HepG2 (cell line): ENCODE measurements around the gene IFRD1. TPM values are rescaled to one million over a fixed set of nuclear protein-coding genes. Genes with fewer than 3 reads are reported as not detected.

Experiments
- ATAC-seq: fragments of 200-7000 bp; cut with Tn5 transposase; 3 replicates; pipeline ENCODE4 v1.9.1; 2020; ENCODE audit warnings: mild to moderate bottlenecking, moderate library complexity
- BruUV-seq: library from RNA; stranded (reverse); fragments of 400-500 nt; replicated peaks from 2 replicates; lab custom pipeline; 2021; lab: Mats Ljungman, UMichigan
- CTCF ChIA-PET: fragments of 300-600 bp; formaldehyde crosslinking; extraction: SDS; loops from one replicate; lab custom pipeline; 2021; ENCODE audit warnings: low total read pairs, inconsistent platforms, low intra/inter-chr PET ratio; lab: Yijun Ruan, JAX
- POLR2A ChIA-PET: fragments of 350-600 bp; sonication (Branson Sonifier 250); formaldehyde crosslinking; loops from one replicate; lab custom pipeline; 2020; ENCODE audit warnings: antibody characterized with exemption, inconsistent platforms; lab: Yijun Ruan, JAX
- DNase-seq: peaks from one replicate; pipeline ENCODE4 v3.0.0-alpha.2; 2015; ENCODE audit warnings: low spot score
- FAIRE-seq: peaks from 3 replicates; lab custom pipeline; 2011; peaks lifted over from hg19 to GRCh38; lab: Jason Lieb, UNC
- H2AFZ ChIP-seq: one replicate; pipeline ENCODE4 v1.6.1; 2011; ENCODE audit warnings: low read length, inconsistent platforms
- H3K27ac ChIP-seq: fragments of 300-600 bp; 3 replicates; pipeline ENCODE4 v1.8.0; 2011; ENCODE audit warnings: mixed run types, mild to moderate bottlenecking, mixed read lengths, low read length, inconsistent platforms; ENCODE audit not compliant: insufficient read depth; ENCODE audit errors: extremely low read length
- H3K27me3 ChIP-seq, 2 experiments: fragments of 200-600 bp in 1 of 2; 2 replicates in 1 of 2; 3 replicates in 1 of 2; pipeline versions ENCODE4 v1.6.0 to v1.8.0; 2011; ENCODE audit warnings: low read length in 2 of 2, mild to moderate bottlenecking in 2 of 2, moderate library complexity in 2 of 2, inconsistent platforms in 1 of 2; ENCODE audit not compliant: insufficient read depth in 2 of 2, control insufficient read depth in 1 of 2
- H3K36me3 ChIP-seq, 2 experiments: fragments of 200-600 bp in 1 of 2; replicated peaks in 1 of 2; 2 replicates in 1 of 2; 3 replicates in 1 of 2; pipeline versions ENCODE4 v1.5.1 to v1.8.0; 2011; ENCODE audit warnings: low read length in 2 of 2, inconsistent platforms in 1 of 2; ENCODE audit not compliant: insufficient read depth in 2 of 2, control insufficient read depth in 1 of 2
- H3K4me1 ChIP-seq: 2 replicates; pipeline ENCODE4 v1.5.1; 2012; ENCODE audit warnings: low read length, inconsistent platforms; ENCODE audit not compliant: insufficient read depth
- H3K4me2 ChIP-seq: 2 replicates; pipeline ENCODE4 v1.6.0; 2011; ENCODE audit warnings: low read depth, low read length, inconsistent platforms
- H3K4me3 ChIP-seq, 3 experiments: fragments of 200-600 bp in 1 of 3; sonication (generic), shearing (Covaris generic) in 1 of 3; replicated peaks in 1 of 3; 2 replicates each; pipeline ENCODE4 v1.5.1; 2011 to 2016; ENCODE audit warnings: low read length in 3 of 3, inconsistent platforms in 2 of 3, low read depth in 2 of 3, mild to moderate bottlenecking in 2 of 3, control low read depth in 1 of 3, mixed read lengths in 1 of 3; ENCODE audit not compliant: insufficient read depth in 1 of 3
- H3K79me2 ChIP-seq: one replicate; pipeline ENCODE4 v1.6.1; 2011; ENCODE audit warnings: low read length, inconsistent platforms; ENCODE audit not compliant: insufficient read depth
- H3K9ac ChIP-seq: 2 replicates; pipeline ENCODE4 v1.6.0; 2011; ENCODE audit warnings: mild to moderate bottlenecking, low read depth, low read length, inconsistent platforms; ENCODE audit not compliant: insufficient read depth
- H3K9me3 ChIP-seq: 2 replicates; pipeline ENCODE4 v1.5.1; 2012; ENCODE audit warnings: mild to moderate bottlenecking, low read length
- H4K20me1 ChIP-seq: 2 replicates; pipeline ENCODE4 v1.6.0; 2011; ENCODE audit warnings: inconsistent platforms, mild to moderate bottlenecking, low read length, moderate library complexity; ENCODE audit not compliant: insufficient read depth
- CREB1 ChIP-seq, 2 experiments: fragments of 450-650 bp in 1 of 2; IDR thresholded peaks; 2 replicates each; pipeline ENCODE4 v1.6.1; 2016 to 2017; ENCODE audit warnings: control low read depth in 1 of 2, mild to moderate bottlenecking in 1 of 2, missing compliant biosample characterization in 1 of 2, missing genetic modification characterization in 1 of 2
- PBX3 ChIP-seq: sonication (generic); formaldehyde crosslinking; IDR thresholded peaks from 2 replicates; pipeline ENCODE4 v1.8.1; 2023; ENCODE audit warnings: missing genetic modification reagents, inconsistent platforms, borderline replicate concordance
- SMAD9 ChIP-seq: sonication (generic); formaldehyde crosslinking; IDR thresholded peaks from 2 replicates; pipeline ENCODE4 v1.5.1; 2020; ENCODE audit warnings: mild to moderate bottlenecking, missing genetic modification reagents
- WGBS: methylation state at CpG from one replicate; pipeline ENCODE4 v1.1.6; 2017; ENCODE audit warnings: low lambda C conversion rate; 5-methylcytosine and 5-hydroxymethylcytosine counted together
- in situ Hi-C: cut with HindIII; loops from 2 replicates; pipeline ENCODE4 v1.10.0; 2017; ENCODE audit warnings: low pct_unique_long_range_greater_than_20kb; ENCODE audit not compliant: extremely low pct_ligation_motif_present
- intact Hi-C: fragments of 100-400 bp; cut with micrococcal nuclease; formaldehyde crosslinking; loops from one replicate; pipeline ENCODE4 v1.10.0; 2022; ENCODE audit not compliant: unreplicated experiment
- polyA plus RNA-seq, 8 experiments: library from polyadenylated mRNA; depleted of rRNA in 3 of 8; stranded (reverse) in 7 of 8; unstranded in 1 of 8; fragments of >200 nt; fragmentation: Illumina TruSeq in 4 of 8; extraction: Trizol in 4 of 8; gene quantifications; 2 replicates each; pipeline versions ENCODE4 v1.2.1 to v1.2.3, GENCODE V29; 2011 to 2016; ENCODE audit warnings: low read depth in 4 of 8, missing spikeins in 1 of 8, mixed read lengths in 1 of 8; ENCODE audit not compliant: insufficient read depth in 1 of 8
- total RNA-seq, 5 experiments: library from RNA; depleted of rRNA; stranded (reverse); fragments of >200 nt; fragmentation: Illumina TruSeq; extraction: Trizol; gene quantifications; 2 replicates each; pipeline ENCODE4 v1.2.3, GENCODE V29; 2016; ENCODE audit warnings: low read depth in 1 of 5

IFRD1 gene
- total and polyA plus RNA-seq, 2 of the 13 experiments (the other 11 are each of a cell fraction or from before 2014, with no cell fraction given), result 50.9 to 55.5 TPM

- in situ Hi-C loops, result no loop called here
- ATAC-seq (no peak), FAIRE-seq (no peak)
These were observed 70.5 kb downstream of the IFRD1 start for GRCh38 chr7:112520787-112521186.

DNA sequence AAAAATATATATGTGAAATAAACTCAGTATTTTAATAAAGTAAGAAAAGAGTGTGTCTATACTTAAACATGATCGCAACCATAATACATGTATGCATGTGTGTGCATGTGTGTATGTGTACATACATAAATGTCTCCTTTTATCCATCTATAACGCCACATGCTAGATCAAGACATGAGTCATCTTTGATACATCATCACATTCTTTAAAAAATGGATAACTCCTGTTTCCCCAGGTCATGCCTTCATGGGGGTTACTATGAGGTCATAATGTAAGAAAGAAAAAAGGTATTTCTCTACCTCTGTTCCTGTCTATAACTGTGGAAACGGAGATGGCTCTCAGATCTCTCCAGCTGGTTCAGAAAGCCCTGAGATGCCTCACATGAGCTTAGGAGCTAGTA lies 71.7 kb downstream of the IFRD1 start:
- peaks cover 1 to 40% of the 10 kb centered on the region in 2 experiments; a peak in 3 of 5 replicates for H3K27me3 ChIP-seq
- no peak for FAIRE-seq
- H2AFZ ChIP-seq, result no peak overlapping the region
- no peak overlapping the region for H3K9ac ChIP-seq
- DNase-seq, result no peak
- H3K4me3 ChIP-seq, result no peak overlapping the region
- no peak overlapping the region for H3K27ac ChIP-seq
- H3K79me2 ChIP-seq, result no peaks in the 10 kb centered on the region
- no peaks in the 10 kb centered on the region for H3K36me3 ChIP-seq
- no TSS peak for BruUV-seq
- ChIA-PET CTCF (no interaction called here), POLR2A (no interaction called here)
- TF ChIP-seq SMAD9 (no peak), CREB1 (IDR thresholded peaks at IDR 0.05) (0 out of 2 replicates have a peak, but pooled peaks have one; percentile 16), CREB1 (CRISPR knock-in tag; IDR thresholded peaks at IDR 0.05) (no peak)
- intact Hi-C loops, result no loop called here
- H4K20me1 ChIP-seq, result no peaks in the 10 kb centered on the region
- no peaks in the 10 kb centered on the region for H3K9me3 ChIP-seq
- WGBS, result 9% methylated on average over 3 of the region's 3 CpGs
- in situ Hi-C loops, result no loop called here
- H3K4me2 ChIP-seq, result no peak overlapping the region
- no peak for ATAC-seq
- no peaks in the 10 kb centered on the region for H3K4me1 ChIP-seq

More at GRCh38 chr7:112520787-112521186, 70.5 kb downstream of the IFRD1 start:
- H3K4me1 ChIP-seq, result no peaks in the 10 kb centered on the region
- no peaks in the 10 kb centered on the region for H3K36me3 ChIP-seq
- ChIA-PET CTCF (no interaction called here), POLR2A (no interaction called here)
- H3K9ac ChIP-seq, result no peak overlapping the region
- 25% methylated on average over 6 of the region's 6 CpGs for WGBS
- peaks cover 1 to 46% of the 10 kb centered on the region in 2 experiments; a peak in 3 of 5 replicates for H3K27me3 ChIP-seq
- no peak overlapping the region for H3K4me2 ChIP-seq
- no peak overlapping the region for H3K27ac ChIP-seq
- DNase-seq, result no peak
- no peak overlapping the region for H3K4me3 ChIP-seq
- BruUV-seq, result no TSS peak
- H3K79me2 ChIP-seq, result no peaks in the 10 kb centered on the region
- no peaks in the 10 kb centered on the region for H4K20me1 ChIP-seq
- TF ChIP-seq CREB1 (IDR thresholded peaks at IDR 0.05), result peak; percentile 76
- TF ChIP-seq CREB1 (CRISPR knock-in tag; IDR thresholded peaks at IDR 0.05), result no peak
- TF ChIP-seq PBX3 (CRISPR knock-in tag), result no peak
- TF ChIP-seq, all 625 proteins: peak for 1
- Histone ChIP-seq H3K9me3 (no peaks in the 10 kb centered on the region), H2AFZ (no peak overlapping the region)
- intact Hi-C loops, result no loop called here
